ENCODE data around the gene FAM120B. TPM values are rescaled to one million over a fixed set of nuclear protein-coding genes. Genes with fewer than 3 reads are reported as not detected.
"Not testable (repeated sequence)": the region's sequence is repeated elsewhere in the genome, so short reads cannot be mapped to it uniquely, and the experiment has no call there.

Gene FAM120B
- total RNA-seq, 4 donors from 2014 or later = 24.6 to 40.3 (median 31.9) TPM

DNA sequence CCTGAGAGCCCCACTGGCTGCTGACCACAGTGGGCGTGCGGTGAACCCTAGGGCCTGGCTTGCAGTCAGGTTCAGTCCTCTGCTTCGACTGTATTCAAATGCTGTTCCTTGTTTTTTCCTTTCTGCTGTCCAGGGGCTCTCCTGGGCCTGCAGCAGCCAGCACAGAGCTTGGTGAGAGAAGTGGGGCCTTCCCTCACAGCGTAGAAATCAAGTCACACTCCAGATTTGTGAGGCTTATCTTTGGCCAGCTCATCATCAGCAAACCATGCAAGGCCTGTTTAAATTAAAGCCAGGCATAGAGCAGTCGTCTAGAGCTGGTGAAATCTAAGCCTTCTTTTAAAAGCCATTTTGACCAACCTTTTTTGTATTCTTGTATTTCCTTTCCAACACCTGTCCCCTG lies 8.4 kb downstream of the FAM120B start:
- WGBS, 2 donors (ENCODE audit: low coverage in 1 of 2) = 67 to 93% methylated on average over 3 to 5 of the region's 5 CpGs
- H3K4me1 ChIP-seq = peaks cover 0 to 33% (median 3%) of the 10 kb centered on the region in 3 donors
- no peaks in the 10 kb centered on the region for H3K9me3 ChIP-seq
- peaks cover 0 to 32% of the 10 kb centered on the region in 2 donors for H3K36me3 ChIP-seq
- no peak overlapping the region for H3K4me3 ChIP-seq
- TF ChIP-seq POLR2A (IDR thresholded peaks at IDR 0.05) = no peak
- no peak for TF ChIP-seq EP300 (IDR thresholded peaks at IDR 0.05)
- TF ChIP-seq POLR2AphosphoS5 (IDR thresholded peaks at IDR 0.05) = no peak
- TF ChIP-seq, protein P1, sequence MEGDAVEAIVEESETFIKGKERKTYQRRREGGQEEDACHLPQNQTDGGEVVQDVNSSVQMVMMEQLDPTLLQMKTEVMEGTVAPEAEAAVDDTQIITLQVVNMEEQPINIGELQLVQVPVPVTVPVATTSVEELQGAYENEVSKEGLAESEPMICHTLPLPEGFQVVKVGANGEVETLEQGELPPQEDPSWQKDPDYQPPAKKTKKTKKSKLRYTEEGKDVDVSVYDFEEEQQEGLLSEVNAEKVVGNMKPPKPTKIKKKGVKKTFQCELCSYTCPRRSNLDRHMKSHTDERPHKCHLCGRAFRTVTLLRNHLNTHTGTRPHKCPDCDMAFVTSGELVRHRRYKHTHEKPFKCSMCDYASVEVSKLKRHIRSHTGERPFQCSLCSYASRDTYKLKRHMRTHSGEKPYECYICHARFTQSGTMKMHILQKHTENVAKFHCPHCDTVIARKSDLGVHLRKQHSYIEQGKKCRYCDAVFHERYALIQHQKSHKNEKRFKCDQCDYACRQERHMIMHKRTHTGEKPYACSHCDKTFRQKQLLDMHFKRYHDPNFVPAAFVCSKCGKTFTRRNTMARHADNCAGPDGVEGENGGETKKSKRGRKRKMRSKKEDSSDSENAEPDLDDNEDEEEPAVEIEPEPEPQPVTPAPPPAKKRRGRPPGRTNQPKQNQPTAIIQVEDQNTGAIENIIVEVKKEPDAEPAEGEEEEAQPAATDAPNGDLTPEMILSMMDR (IDR thresholded peaks at IDR 0.05) = no peak
- H3K27ac ChIP-seq = no peak overlapping the region
- no peak for ATAC-seq
- H3K27me3 ChIP-seq = no peaks in the 10 kb centered on the region

DNA sequence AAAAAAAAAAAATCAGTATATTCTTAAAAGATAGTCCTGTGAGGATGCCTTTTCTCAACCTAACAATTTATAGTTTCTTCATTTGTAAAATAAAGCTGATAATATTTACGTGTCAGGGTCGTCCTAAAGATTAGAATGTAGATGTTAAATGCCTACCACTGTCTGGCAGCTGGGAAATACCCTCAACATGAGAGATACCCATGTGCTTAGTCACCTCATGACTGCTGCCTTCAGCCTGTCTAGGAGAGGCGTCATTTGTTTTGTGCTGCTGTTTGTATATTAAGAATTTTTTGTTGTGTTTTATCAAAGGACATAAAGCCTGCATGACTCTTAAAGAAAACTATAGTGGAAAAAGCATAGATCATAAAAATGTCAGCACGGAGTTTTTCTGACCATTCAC lies 9.5 kb downstream of the FAM120B start:
- 88 to 92% methylated on average over 4 of the region's 4 CpGs for WGBS, 2 donors (ENCODE audit: low coverage in 1 of 2)
- Histone ChIP-seq H3K4me3 (no peak overlapping the region), H3K27ac (no peak overlapping the region), H3K4me1 (peaks cover 0 to 23% (median 3%) of the 10 kb centered on the region in 3 donors), H3K9me3 (no peaks in the 10 kb centered on the region), H3K36me3 (peaks cover 0 to 40% of the 10 kb centered on the region in 2 donors), H3K27me3 (no peaks in the 10 kb centered on the region)
- no peak for TF ChIP-seq POLR2A (IDR thresholded peaks at IDR 0.05)
- no peak for TF ChIP-seq POLR2AphosphoS5 (IDR thresholded peaks at IDR 0.05)
- TF ChIP-seq, protein P1 (IDR thresholded peaks at IDR 0.05) = no peak
- TF ChIP-seq EP300 (IDR thresholded peaks at IDR 0.05) = no peak
- ATAC-seq = no peak

- Histone ChIP-seq H3K27ac (no peak overlapping the region), H3K27me3 (no peaks in the 10 kb centered on the region), H3K36me3 (peaks cover 0 to 44% of the 10 kb centered on the region in 2 donors), H3K4me3 (no peak overlapping the region), H3K9me3 (no peaks in the 10 kb centered on the region), H3K4me1 (peaks cover 0 to 18% (median 3%) of the 10 kb centered on the region in 3 donors)
- WGBS, 2 donors (ENCODE audit: low coverage in 1 of 2) = 25 to 54% methylated on average over 1 of the region's 1 CpG
- ATAC-seq = no peak
- TF ChIP-seq POLR2A (IDR thresholded peaks at IDR 0.05) = no peak
- TF ChIP-seq, protein P1 (IDR thresholded peaks at IDR 0.05) = no peak
- no peak for TF ChIP-seq POLR2AphosphoS5 (IDR thresholded peaks at IDR 0.05)
- no peak for TF ChIP-seq EP300 (IDR thresholded peaks at IDR 0.05)
Measured at GRCh38 chr6:170317076-170317475, 10.5 kb downstream of the FAM120B start.

- H3K36me3 ChIP-seq = peaks cover 0 to 50% of the 10 kb centered on the region in 2 donors
- H3K9me3 ChIP-seq = no peaks in the 10 kb centered on the region
- H3K27me3 ChIP-seq = no peaks in the 10 kb centered on the region
- WGBS, 2 donors (ENCODE audit: low coverage in 1 of 2) = 50 to 67% methylated on average over 1 to 5 of the region's 5 CpGs
- H3K4me1 ChIP-seq = peaks cover 0 to 18% (median 3%) of the 10 kb centered on the region in 3 donors
- H3K4me3 ChIP-seq = no peak overlapping the region
- H3K27ac ChIP-seq = peak overlapping the region in 1 of 4 donors; percentile 3
- TF ChIP-seq POLR2AphosphoS5 (IDR thresholded peaks at IDR 0.05) (no peak), POLR2A (IDR thresholded peaks at IDR 0.05) (no peak), EP300 (IDR thresholded peaks at IDR 0.05) (no peak)
- TF ChIP-seq, protein P1 (IDR thresholded peaks at IDR 0.05) = no peak
- no peak for ATAC-seq
Measured at GRCh38 chr6:170317718-170318117, 11.2 kb downstream of the FAM120B start.

GRCh38 chr6:170329321-170329720 lies 22.8 kb downstream of the FAM120B start:
- no peak overlapping the region for H3K4me3 ChIP-seq
- 80 to 87% methylated on average over 3 to 6 of the region's 8 CpGs for WGBS, 2 donors (ENCODE audit: low coverage in 1 of 2)
- H3K9me3 ChIP-seq = no peaks in the 10 kb centered on the region
- TF ChIP-seq EP300 (IDR thresholded peaks at IDR 0.05) (no peak), POLR2AphosphoS5 (IDR thresholded peaks at IDR 0.05) (no peak), POLR2A (IDR thresholded peaks at IDR 0.05) (no peak)
- TF ChIP-seq, protein P1 (IDR thresholded peaks at IDR 0.05) = no peak
- no peak for ATAC-seq
- peaks cover 0 to 99% of the 10 kb centered on the region in 2 donors for H3K36me3 ChIP-seq
- H3K27ac ChIP-seq = no peak overlapping the region
- no peaks in the 10 kb centered on the region for H3K4me1 ChIP-seq
- no peaks in the 10 kb centered on the region for H3K27me3 ChIP-seq

GRCh38 chr6:170335199-170335598 lies 28.6 kb downstream of the FAM120B start:
- 92 to 100% methylated on average over 1 to 3 of the region's 3 CpGs for WGBS, 2 donors (ENCODE audit: low coverage in 1 of 2)
- H3K4me3 ChIP-seq, H3K27ac ChIP-seq, H3K4me1 ChIP-seq, H3K27me3 ChIP-seq, ATAC-seq, H3K9me3 ChIP-seq: not testable (repeated sequence)
- H3K36me3 ChIP-seq = peaks cover 0 to 59% of the 10 kb centered on the region in 2 donors

Data from gastroesophageal sphincter (tissue), 4 donors.